ENCODE measurements around the gene GAS2L1. TPM values are rescaled to one million over a fixed set of nuclear protein-coding genes. Genes with fewer than 3 reads are reported as not detected.
"Not testable (repeated sequence)": the region's sequence is repeated elsewhere in the genome, so short reads cannot be mapped to it uniquely, and the experiment has no call there.

GAS2L1 gene
- total and polyA plus RNA-seq, 2 experiments from 2014 or later, result 5.2 to 9.5 TPM

DNA sequence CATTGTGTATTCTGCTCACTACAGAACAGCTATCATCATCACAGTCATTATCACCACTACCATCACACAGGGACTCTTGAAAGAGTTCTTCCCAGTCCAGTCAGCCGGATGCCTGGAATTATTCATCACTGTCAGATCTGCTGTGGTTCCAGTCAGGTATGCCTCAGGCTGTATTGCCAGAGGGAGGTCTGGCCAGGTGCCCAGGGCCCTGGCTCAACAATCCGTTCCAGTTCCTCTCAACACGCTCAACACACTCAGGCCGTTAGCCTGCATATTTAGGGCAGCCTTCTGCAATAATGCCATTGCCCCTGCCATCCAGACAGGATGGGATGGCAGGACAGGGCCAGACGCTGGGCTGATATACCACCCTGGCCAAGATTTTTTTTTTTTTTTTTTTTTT is 37.7 kb downstream of the GAS2L1 start (continued):
- TF ChIP-seq ZNF462 (CRISPR knock-in tag; IDR thresholded peaks at IDR 0.05) (no peak), ZNF114 (CRISPR knock-in tag; IDR thresholded peaks at IDR 0.05) (no peak), JUNB (IDR thresholded peaks at IDR 0.05; ENCODE audit: unreplicated experiment) (no peak)

DNA sequence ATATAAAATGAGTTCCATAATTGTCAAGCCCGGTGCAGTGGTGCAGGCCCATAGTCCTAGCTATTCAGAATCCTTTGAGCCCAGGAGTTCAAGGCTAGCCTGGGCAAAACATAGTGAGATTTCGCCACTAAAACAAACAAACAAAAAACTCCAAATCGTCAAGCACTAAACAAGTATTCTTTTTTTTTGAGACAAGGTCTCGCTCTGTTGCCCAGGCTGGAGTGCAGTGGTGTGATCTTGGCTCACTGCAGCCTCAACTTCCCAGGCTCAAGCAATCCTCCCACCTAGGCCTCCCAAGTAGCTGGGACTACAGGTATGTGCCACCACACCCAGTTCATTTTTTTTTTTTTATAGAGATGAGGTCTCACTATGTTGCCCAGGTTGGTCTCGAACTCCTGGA is 38.4 kb downstream of the GAS2L1 start:
- not testable (repeated sequence) for H3K4me1 Mint-ChIP-seq; H3K27ac Mint-ChIP-seq; H3K9me3 Mint-ChIP-seq; H3K4me2 ChIP-seq; H3K4me3 ChIP-seq; H3K4me1 ChIP-seq (ENCODE audit: insufficient read depth); DNase-seq (ENCODE audit: low spot score); H3K27me3 Mint-ChIP-seq (ENCODE audit: insufficient read depth, low read depth, poor library complexity); H3K4me3 Mint-ChIP-seq; H3F3A ChIP-seq (replicated peaks; ENCODE audit: low read depth); H3K36me3 ChIP-seq (ENCODE audit: insufficient read depth); H3K79me2 ChIP-seq (replicated peaks; ENCODE audit: insufficient read depth); H4K20me1 ChIP-seq (replicated peaks; ENCODE audit: insufficient read depth); H3K27me3 ChIP-seq (ENCODE audit: insufficient read depth); H3K9me2 ChIP-seq (ENCODE audit: insufficient read depth); ATAC-seq; H2AFZ ChIP-seq
- peaks cover 51% of the 10 kb centered on the region for H3K36me3 Mint-ChIP-seq (ENCODE audit: low read depth)
- 0 out of 2 replicates have a peak overlapping the region, but pooled peaks have one; percentile 55 for H3K27ac ChIP-seq (ENCODE audit: low read depth)

DNA sequence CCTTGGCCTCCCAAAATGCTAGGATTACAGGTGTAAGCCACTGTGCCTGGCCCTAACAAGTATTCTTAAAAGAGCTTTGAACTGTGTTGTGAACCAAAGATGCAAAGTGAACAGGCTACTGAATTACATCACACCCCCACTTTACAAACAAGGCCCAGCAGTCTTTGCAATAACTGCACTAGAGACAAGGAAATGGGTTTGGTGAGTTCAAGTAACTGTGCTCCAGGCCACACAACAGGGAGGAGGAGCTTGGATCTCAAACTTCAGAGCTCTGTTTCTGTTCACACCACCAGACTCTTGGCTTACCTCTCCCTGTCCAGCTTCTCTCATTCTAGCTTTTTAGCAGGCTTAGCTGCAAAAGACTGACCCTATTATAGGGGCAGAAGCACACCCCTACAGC is 39.5 kb downstream of the GAS2L1 start:
- Histone ChIP-seq H3K27ac (ENCODE audit: low read depth) (no peak overlapping the region), H3K27me3 (ENCODE audit: insufficient read depth) (no peaks in the 10 kb centered on the region), H3K79me2 (replicated peaks; ENCODE audit: insufficient read depth) (no peaks in the 10 kb centered on the region), H2AFZ (no peak overlapping the region), H3F3A (replicated peaks; ENCODE audit: low read depth) (no peaks in the 10 kb centered on the region), H3K9me2 (ENCODE audit: insufficient read depth) (no peaks in the 10 kb centered on the region), H3K4me2 (no peak overlapping the region), H3K4me3 (no peak overlapping the region), H4K20me1 (replicated peaks; ENCODE audit: insufficient read depth) (0 out of 2 replicates have a peak, but pooled peaks cover under 1% of the 10 kb centered on the region), H3K36me3 (ENCODE audit: insufficient read depth) (peaks cover 11% of the 10 kb centered on the region), H3K4me1 (ENCODE audit: insufficient read depth) (no peaks in the 10 kb centered on the region)
- no peak overlapping the region for H3K4me3 Mint-ChIP-seq
- no peaks in the 10 kb centered on the region for H3K9me3 Mint-ChIP-seq
- H3K4me1 Mint-ChIP-seq, result no peaks in the 10 kb centered on the region
- ATAC-seq, result no peak
- H3K36me3 Mint-ChIP-seq (ENCODE audit: low read depth), result peaks cover 56% of the 10 kb centered on the region
- H3K27me3 Mint-ChIP-seq (ENCODE audit: insufficient read depth, low read depth, poor library complexity), result peaks cover 2% of the 10 kb centered on the region
- H3K27ac Mint-ChIP-seq, result no peak overlapping the region
- DNase-seq (ENCODE audit: low spot score), result no peak
- TF ChIP-seq ZNF331 (CRISPR knock-in tag; IDR thresholded peaks at IDR 0.05; ENCODE audit: low read depth), result no peak
- no peak for TF ChIP-seq ZNF114 (CRISPR knock-in tag; IDR thresholded peaks at IDR 0.05)
- no peak for TF ChIP-seq NANOG (IDR thresholded peaks at IDR 0.05; ENCODE audit: borderline replicate concordance)
- no peak for TF ChIP-seq POLR2AphosphoS5 (IDR thresholded peaks at IDR 0.05; ENCODE audit: low read depth)

All from GM23338 (cell line).